Liver (tissue), 9 donors: ENCODE results near the gene BTLA. TPM values are rescaled to one million over a fixed set of nuclear protein-coding genes. Genes with fewer than 3 reads are reported as not detected.

Experiments used
- DNase-seq: peaks from one replicate; pipeline ENCODE4 v3.0.0-alpha.2; 2017; ENCODE audit warnings: low spot score
- H3K27ac ChIP-seq, 2 donors: one replicate each; pipeline ENCODE4 v1.7.0; 2013; ENCODE audit warnings: inconsistent platforms in 2 of 2, low read length in 2 of 2, control low read depth in 1 of 2, low read depth in 1 of 2, mild to moderate bottlenecking in 1 of 2
- H3K27me3 ChIP-seq, 4 donors: one replicate each; pipeline versions ENCODE4 v1.6.1 to v1.7.0; 2013; ENCODE audit warnings: low read length in 3 of 4, inconsistent platforms in 1 of 4, mild to moderate bottlenecking in 1 of 4, moderate library complexity in 1 of 4; ENCODE audit not compliant: control insufficient read depth in 4 of 4, insufficient read depth in 4 of 4
- H3K36me3 ChIP-seq, 4 donors: one replicate each; pipeline versions ENCODE4 v1.6.1 to v1.7.0; 2013; ENCODE audit warnings: low read length in 3 of 4, mild to moderate bottlenecking in 3 of 4, low read depth in 1 of 4, moderate library complexity in 1 of 4; ENCODE audit not compliant: control insufficient read depth in 4 of 4, insufficient read depth in 3 of 4
- H3K4me1 ChIP-seq, 4 donors: one replicate each; pipeline versions ENCODE4 v1.6.1 to v1.7.0; 2013; ENCODE audit warnings: low read length in 3 of 4, mild to moderate bottlenecking in 3 of 4, moderate library complexity in 1 of 4; ENCODE audit not compliant: control insufficient read depth in 4 of 4, insufficient read depth in 4 of 4
- H3K4me3 ChIP-seq, 3 donors: one replicate each; pipeline versions ENCODE4 v1.6.1 to v1.7.0; 2013; ENCODE audit warnings: low read length in 3 of 3, control low read depth in 1 of 3, low read depth in 1 of 3, mild to moderate bottlenecking in 1 of 3
- H3K9ac ChIP-seq, 2 donors: one replicate each; pipeline ENCODE4 v1.7.0; 2013; ENCODE audit warnings: low read length in 2 of 2, mild to moderate bottlenecking in 2 of 2, moderate library complexity in 2 of 2, control low read depth in 1 of 2, low read depth in 1 of 2
- H3K9me3 ChIP-seq, 4 donors: one replicate each; pipeline versions ENCODE4 v1.6.1 to v1.7.0; 2013; ENCODE audit warnings: low read length in 3 of 4; ENCODE audit not compliant: control insufficient read depth in 4 of 4
- ATF3 ChIP-seq: IDR thresholded peaks from 2 replicates; pipeline ENCODE4 v1.6.1; 2016; ENCODE audit warnings: antibody characterized with exemption
- CTCF ChIP-seq: fragments of 150-350 bp; IDR thresholded peaks from 2 replicates; pipeline ENCODE4 v1.5.1; 2017; ENCODE audit warnings: improper control_type of control experiment, low read depth, low read length; ENCODE audit not compliant: missing input control
- EGR1 ChIP-seq, 2 donors: IDR thresholded peaks; 2 replicates each; pipeline ENCODE4 v1.6.1; 2016 to 2018; ENCODE audit warnings: antibody characterized with exemption in 2 of 2, low read depth in 2 of 2
- FOXA1 ChIP-seq: IDR thresholded peaks from 2 replicates; pipeline ENCODE4 v1.6.1; 2016; ENCODE audit warnings: antibody characterized with exemption
- FOXA2 ChIP-seq: IDR thresholded peaks from 2 replicates; pipeline ENCODE4 v1.6.1; 2016; ENCODE audit warnings: antibody characterized with exemption
- GABPA ChIP-seq, 2 donors: IDR thresholded peaks in 1 of 2; conservative IDR thresholded peaks in 1 of 2; 2 replicates each; pipeline ENCODE4 v1.6.1; 2016; ENCODE audit warnings: antibody characterized with exemption in 2 of 2, mild to moderate bottlenecking in 1 of 2, moderate library complexity in 1 of 2
- HNF4A ChIP-seq, 2 donors: conservative IDR thresholded peaks; 2 replicates each; pipeline ENCODE4 v1.6.1; 2016; ENCODE audit warnings: antibody characterized with exemption in 2 of 2, mild to moderate bottlenecking in 2 of 2
- HNF4G ChIP-seq: IDR thresholded peaks from 2 replicates; pipeline ENCODE4 v1.6.1; 2016; ENCODE audit warnings: antibody characterized with exemption
- JUND ChIP-seq, 2 donors: IDR thresholded peaks; 2 replicates each; pipeline ENCODE4 v1.6.1; 2016; ENCODE audit warnings: antibody characterized with exemption in 2 of 2
- MAX ChIP-seq: IDR thresholded peaks from 2 replicates; pipeline ENCODE4 v1.6.1; 2016; ENCODE audit warnings: antibody characterized with exemption
- NR2F2 ChIP-seq: IDR thresholded peaks from 2 replicates; pipeline ENCODE4 v1.6.1; 2016; ENCODE audit warnings: antibody characterized with exemption
- RAD21 ChIP-seq, 2 donors: IDR thresholded peaks; 2 replicates each; pipeline ENCODE4 v1.6.1; 2016; ENCODE audit warnings: antibody characterized with exemption in 2 of 2, mild to moderate bottlenecking in 2 of 2
- REST ChIP-seq: IDR thresholded peaks from 2 replicates; pipeline ENCODE4 v1.6.1; 2016; ENCODE audit warnings: antibody characterized with exemption, mild to moderate bottlenecking
- RXRA ChIP-seq, 2 donors: IDR thresholded peaks; 2 replicates each; pipeline ENCODE4 v1.6.1; 2017 to 2018; ENCODE audit warnings: antibody characterized with exemption in 2 of 2, mild to moderate bottlenecking in 1 of 2
- SP1 ChIP-seq: IDR thresholded peaks from 2 replicates; pipeline ENCODE4 v1.6.1; 2018; ENCODE audit warnings: antibody characterized with exemption, mild to moderate bottlenecking
- TAF1 ChIP-seq: conservative IDR thresholded peaks from 2 replicates; pipeline ENCODE4 v1.6.1; 2016; ENCODE audit warnings: antibody characterized with exemption, mild to moderate bottlenecking
- YY1 ChIP-seq: IDR thresholded peaks from 2 replicates; pipeline ENCODE4 v1.6.1; 2016; ENCODE audit warnings: antibody characterized with exemption, mild to moderate bottlenecking
- ZBTB33 ChIP-seq: IDR thresholded peaks from 2 replicates; pipeline ENCODE4 v1.6.1; 2016; ENCODE audit warnings: antibody characterized with exemption
- WGBS: extraction: QIAGEN DNeasy Blood & Tissue Kit; methylation state at CpG from one replicate; pipeline ENCODE4 v1.1.7; 2013; 5-methylcytosine and 5-hydroxymethylcytosine counted together
- polyA plus RNA-seq, 2 donors: library from polyadenylated mRNA; stranded (reverse) in 1 of 2; unstranded in 1 of 2; fragments of 200-250 nt in 1 of 2; fragments of >200 nt in 1 of 2; fragmentation: Nextera tagmentation in 1 of 2; extraction: Ambion mirVana in 1 of 2; gene quantifications; one replicate each; pipeline versions ENCODE4 v1.2.1 to v1.2.3, GENCODE V29; 2013 to 2015
- total RNA-seq, 2 donors: library from RNA; depleted of rRNA; stranded (reverse); fragments of >200 nt; gene quantifications; one replicate each; pipeline ENCODE4 v1.2.3, GENCODE V29; 2014
- donor health status: healthy.
- donor health status: healthy.
- donor health status: healthy.
- donor health status: healthy.
- donor health status: healthy.

BTLA gene
- total and polyA plus RNA-seq, 4 donors: 0.08 to 0.43 (median 0.27) TPM

- Histone ChIP-seq H3K36me3 (no peaks in the 10 kb centered on the region), H3K27ac (no peak overlapping the region), H3K9me3 (no peaks in the 10 kb centered on the region), H3K27me3 (no peaks in the 10 kb centered on the region), H3K4me1 (no peaks in the 10 kb centered on the region), H3K9ac (no peak overlapping the region), H3K4me3 (no peak overlapping the region)
- TF ChIP-seq FOXA2 (no peak), EGR1 (IDR thresholded peaks at IDR 0.05; ENCODE audit: low read depth in 2 of 2) (no peak), GABPA (IDR thresholded peaks at IDR 0.05 in 1 of 2, conservative IDR thresholded peaks at IDR 0.05 in 1 of 2) (no peak), ATF3 (no peak)
- no peak for DNase-seq
These were observed 9.6 kb upstream of the BTLA start for GRCh38 chr3:112508860-112509259.

- Histone ChIP-seq H3K36me3 (no peaks in the 10 kb centered on the region), H3K4me1 (no peaks in the 10 kb centered on the region), H3K27ac (no peak overlapping the region), H3K9me3 (no peaks in the 10 kb centered on the region), H3K27me3 (no peaks in the 10 kb centered on the region), H3K4me3 (no peak overlapping the region), H3K9ac (no peak overlapping the region)
- no peak for DNase-seq
- TF ChIP-seq FOXA2 (no peak), MAX (no peak), ZBTB33 (no peak), NR2F2 (no peak), FOXA1 (no peak), REST (no peak), GABPA (IDR thresholded peaks at IDR 0.05 in 1 of 2, conservative IDR thresholded peaks at IDR 0.05 in 1 of 2) (no peak), SP1 (no peak), RXRA (IDR thresholded peaks at IDR 0.05) (no peak), CTCF (no peak), YY1 (no peak), RAD21 (IDR thresholded peaks at IDR 0.05) (no peak), TAF1 (no peak), EGR1 (IDR thresholded peaks at IDR 0.05; ENCODE audit: low read depth in 2 of 2) (no peak), ATF3 (no peak), JUND (IDR thresholded peaks at IDR 0.05) (no peak), HNF4A (conservative IDR thresholded peaks at IDR 0.05) (no peak), HNF4G (no peak)
- 88% methylated on average over 2 of the region's 2 CpGs for WGBS
These were observed 9.0 kb upstream of the BTLA start for GRCh38 chr3:112508261-112508660.
